Nasal cavity respiratory epithelium epithelial cell of viscerocranial mucosa (primary cell): ENCODE results near the gene MRPS30. TPM values are rescaled to one million over a fixed set of nuclear protein-coding genes. Genes with fewer than 3 reads are reported as not detected.

Experiments used
- total RNA-seq: library from RNA; depleted of rRNA; stranded (reverse); fragments of >200 nt; gene quantifications from 2 replicates; pipeline ENCODE4 v1.2.3, GENCODE V29; 2014

The MRPS30 gene
- total RNA-seq: 56.7 and 93.3 TPM in 2 replicates

DNA sequence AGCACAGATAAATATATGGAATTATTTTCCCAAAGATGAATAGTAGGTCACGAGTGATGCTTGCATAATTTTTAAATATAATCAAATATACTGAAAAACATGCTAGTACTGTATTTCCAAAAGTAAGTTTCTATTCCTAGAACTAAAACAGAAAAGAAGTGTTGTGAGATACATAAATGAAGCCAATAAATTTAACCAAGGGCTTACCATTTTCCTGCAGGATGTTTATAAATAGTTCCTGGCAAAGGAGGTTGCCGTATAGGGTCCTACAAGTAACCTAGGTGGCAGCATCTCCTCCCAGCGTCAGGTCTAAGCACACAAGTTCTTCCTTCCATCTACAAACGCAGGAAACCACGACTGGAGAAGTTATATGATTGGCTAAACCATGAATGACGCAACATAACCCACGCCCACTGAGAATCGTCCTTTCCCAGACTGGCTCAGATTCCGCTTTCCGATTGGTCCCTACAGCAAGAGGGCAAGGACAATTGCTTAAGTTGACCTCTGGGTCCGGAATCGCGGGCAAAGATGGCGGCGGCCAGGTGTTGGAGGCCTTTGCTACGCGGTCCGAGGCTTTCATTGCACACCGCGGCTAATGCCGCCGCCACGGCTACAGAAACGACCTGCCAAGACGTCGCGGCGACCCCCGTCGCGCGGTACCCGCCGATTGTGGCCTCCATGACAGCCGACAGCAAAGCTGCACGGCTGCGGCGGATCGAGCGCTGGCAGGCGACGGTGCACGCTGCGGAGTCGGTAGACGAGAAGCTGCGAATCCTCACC is at the start of gene MRPS30:
MRPS30 (plus strand) TSS at position 513 of the 780 bp plus-strand sequence; CDS start at position 529, 16 bp downstream.

